Glomerular endothelial cell (primary cell): ENCODE measurements around the gene ADAMTS15. TPM values are rescaled to one million over a fixed set of nuclear protein-coding genes. Genes with fewer than 3 reads are reported as not detected.

Experiments
- DNase-seq: peaks from one replicate; pipeline ENCODE4 v3.0.0-alpha.2; 2011; ENCODE audit warnings: low read depth, low spot score; ENCODE audit errors: extremely low read depth
- total RNA-seq: library from RNA; depleted of rRNA; stranded (reverse); fragments of >200 nt; gene quantifications from 2 replicates; pipeline ENCODE4 v1.2.3, GENCODE V29; 2015

ADAMTS15 gene
- total RNA-seq, 1 donor from 2014 or later: 8.5 TPM

DNA sequence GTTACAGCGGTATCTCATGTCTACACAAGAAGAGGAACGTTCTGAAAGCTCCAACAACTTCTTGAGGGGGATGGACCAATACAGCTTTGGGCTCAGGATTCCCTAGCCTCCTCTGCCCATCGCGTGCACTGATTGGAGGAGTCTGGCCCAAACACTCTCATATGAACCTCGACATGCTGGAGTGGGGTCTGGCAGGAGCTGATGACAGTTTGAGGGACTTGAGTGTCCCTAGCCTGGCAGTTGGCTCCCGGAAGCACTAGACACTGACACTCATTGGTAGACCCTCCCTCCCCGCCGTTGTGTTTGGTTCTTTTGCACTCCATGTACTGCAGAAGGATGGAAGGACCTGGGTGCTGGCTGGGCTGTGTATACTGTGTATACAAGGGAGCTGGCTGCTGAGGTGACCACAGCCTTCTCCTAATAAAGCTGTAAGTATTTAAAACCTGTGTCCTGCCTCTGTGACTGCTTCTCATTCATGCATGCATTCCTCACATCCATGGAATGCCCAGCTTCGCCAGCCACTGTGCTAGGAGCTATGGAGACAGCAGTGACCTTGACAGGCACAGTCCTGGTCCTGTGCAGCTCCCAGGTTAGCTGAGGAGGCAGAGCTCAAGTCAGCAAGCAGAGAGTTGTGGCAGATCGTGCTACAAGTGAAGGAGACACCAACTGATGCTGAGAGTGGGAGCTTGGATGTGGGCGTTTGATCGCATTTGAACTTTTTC is 27.9 kb downstream of the ADAMTS15 start:
- no peak for DNase-seq

- DNase-seq: no peak
These were observed 28.6 kb downstream of the ADAMTS15 start for GRCh38 chr11:130476922-130477491.

- no peak for DNase-seq
These were observed 29.2 kb downstream of the ADAMTS15 start for GRCh38 chr11:130477586-130478203.

DNA sequence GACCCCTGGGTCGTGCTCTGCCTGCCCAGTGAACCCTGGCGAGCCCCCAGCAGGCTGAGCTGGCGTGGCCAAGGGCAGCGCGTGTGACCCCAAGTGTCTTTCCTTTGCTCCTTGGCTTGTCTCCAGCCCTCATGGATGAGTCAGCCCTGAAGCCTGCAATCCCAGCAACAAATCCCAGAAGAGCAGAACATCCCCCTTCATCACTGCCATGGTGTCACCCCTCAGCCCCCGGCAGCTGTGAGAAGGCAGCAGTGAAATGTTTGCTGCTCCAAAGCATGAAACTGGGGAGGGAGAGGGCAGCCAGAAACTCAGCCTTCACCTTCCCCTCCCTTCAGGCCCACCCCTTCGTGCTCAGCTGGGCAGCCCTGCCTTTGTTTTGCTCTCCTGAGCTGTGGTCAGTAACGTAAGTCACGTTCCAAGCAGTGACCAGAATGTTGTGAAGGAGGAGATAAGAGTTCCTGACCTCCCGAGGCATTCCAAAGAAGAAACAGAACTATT is 29.8 kb downstream of the ADAMTS15 start:
- no peak for DNase-seq

- DNase-seq: no peak
These were observed 30.4 kb downstream of the ADAMTS15 start for GRCh38 chr11:130478881-130479280.

GRCh38 chr11:130480186-130480585 is 31.7 kb downstream of the ADAMTS15 start:
- no peak for DNase-seq

DNA sequence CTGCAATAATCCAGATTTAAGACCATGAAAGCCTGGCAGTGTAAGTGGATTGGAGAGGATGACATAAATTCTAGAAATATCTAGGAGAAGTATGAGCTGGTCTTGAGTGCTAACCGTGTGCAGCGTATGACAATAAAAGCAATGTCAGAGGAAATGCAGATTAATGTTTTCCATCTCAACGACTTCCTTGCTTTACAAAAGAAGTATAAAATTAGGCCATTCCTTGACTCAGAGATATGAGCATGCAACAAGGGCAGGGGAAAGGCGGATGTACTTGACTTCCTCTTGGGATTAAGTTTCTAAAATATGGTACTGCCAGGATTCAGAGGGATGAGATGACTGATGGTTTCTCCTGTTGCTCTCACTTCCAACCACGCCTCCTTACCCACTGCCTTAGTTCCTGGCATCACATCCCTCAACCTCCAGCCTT is 32.3 kb downstream of the ADAMTS15 start:
- no peak for DNase-seq

- no peak for DNase-seq
These were observed 34.7 kb downstream of the ADAMTS15 start for GRCh38 chr11:130483124-130483523.

DNA sequence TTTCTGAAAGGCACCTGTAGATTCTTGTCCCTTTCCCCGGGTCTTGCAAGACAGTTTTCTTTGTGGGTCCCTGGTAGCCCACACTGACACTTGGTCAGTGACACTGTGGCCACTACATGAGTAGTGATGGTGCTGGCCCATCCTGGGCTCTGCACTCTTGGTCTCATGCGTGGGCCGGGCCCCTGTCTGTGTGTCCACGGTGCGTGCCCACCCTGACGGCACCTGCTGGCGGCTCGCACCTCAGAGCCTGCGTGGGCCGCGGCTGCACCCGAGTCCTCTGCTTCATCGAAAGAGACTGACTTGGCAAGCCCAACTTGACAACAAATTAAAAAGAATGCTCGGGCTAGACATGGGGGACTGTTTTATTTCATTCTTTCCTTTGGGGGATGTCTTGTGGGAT is 37.5 kb downstream of the ADAMTS15 start:
- DNase-seq: no peak

DNA sequence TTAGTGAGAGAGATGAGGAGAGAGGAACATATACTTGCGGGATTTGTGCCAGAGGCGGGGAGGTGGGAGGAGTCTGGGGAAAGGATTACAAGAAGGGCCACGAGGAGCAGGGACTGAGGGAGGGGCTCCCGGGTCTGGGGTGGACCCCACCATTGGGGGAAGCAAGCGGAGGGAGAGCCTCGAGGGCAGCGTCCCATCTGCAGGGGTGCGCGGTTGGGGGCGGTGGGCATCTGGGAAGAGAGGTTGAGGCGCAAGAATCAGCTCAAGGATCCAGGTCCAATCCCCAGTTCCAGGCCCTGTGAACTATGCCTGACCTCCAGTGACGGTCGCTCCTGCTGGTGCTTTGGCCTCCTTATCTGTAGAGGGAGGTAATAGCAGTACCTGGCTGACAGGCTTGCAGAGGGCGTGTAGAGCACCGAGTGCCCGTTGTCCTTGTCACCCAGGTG is 38.0 kb downstream of the ADAMTS15 start:
- DNase-seq: no peak

GRCh38 chr11:130486987-130487923 is 38.8 kb downstream of the ADAMTS15 start:
- DNase-seq: no peak

- DNase-seq: no peak
These were observed 39.7 kb downstream of the ADAMTS15 start for GRCh38 chr11:130487924-130488815.

DNA sequence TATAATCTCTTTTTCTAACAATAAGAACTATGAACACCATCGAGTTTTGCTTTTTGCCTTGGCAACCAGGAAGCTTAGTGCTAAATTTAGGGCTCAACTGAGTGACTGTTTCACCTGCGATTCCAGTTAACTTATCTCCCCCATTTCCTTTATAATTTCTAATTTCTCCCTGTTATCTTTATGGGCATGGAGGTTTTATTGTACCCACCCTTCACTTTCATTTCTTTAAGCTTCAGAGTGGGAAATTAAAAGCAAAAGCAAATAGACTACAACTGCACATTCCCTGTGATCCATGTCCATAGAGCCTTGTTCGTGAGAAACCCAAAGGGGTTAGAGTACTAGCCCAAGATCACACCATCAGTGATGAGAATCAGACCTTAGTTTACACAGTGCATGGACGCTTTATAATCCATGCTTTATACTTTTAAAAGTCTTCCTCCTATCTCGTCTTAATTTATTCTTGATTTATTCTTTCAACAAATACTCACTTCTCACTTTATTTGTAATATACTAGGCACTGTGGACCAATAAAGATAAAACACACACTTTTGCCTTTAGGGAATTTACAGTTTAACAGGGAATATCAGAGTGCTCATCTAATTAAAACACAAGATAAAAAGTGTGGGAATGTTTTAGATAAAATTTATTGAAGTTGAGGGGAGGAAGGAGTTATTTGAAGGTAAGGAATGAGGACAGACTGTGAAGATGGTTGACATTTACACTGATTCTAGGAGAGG is 40.6 kb downstream of the ADAMTS15 start:
- DNase-seq: no peak

DNA sequence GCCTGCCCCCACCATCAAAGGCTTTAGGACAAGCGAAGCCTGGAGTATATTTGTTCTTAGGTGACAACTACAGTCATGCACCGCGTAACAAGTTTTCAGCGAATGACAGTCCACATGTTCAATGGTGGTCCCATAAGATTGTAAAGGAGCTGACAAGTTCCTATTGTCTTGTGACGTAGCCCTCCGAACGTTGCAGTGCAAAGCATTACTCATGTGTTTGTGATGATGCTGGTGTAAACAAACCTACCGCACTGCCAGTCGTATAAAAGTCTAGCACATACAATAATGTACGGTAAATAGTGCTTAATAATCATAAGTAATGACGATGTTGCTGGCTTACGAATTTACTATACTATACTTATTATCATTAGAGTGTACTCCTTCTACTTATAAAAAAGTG is 41.3 kb downstream of the ADAMTS15 start:
- DNase-seq: no peak

DNA sequence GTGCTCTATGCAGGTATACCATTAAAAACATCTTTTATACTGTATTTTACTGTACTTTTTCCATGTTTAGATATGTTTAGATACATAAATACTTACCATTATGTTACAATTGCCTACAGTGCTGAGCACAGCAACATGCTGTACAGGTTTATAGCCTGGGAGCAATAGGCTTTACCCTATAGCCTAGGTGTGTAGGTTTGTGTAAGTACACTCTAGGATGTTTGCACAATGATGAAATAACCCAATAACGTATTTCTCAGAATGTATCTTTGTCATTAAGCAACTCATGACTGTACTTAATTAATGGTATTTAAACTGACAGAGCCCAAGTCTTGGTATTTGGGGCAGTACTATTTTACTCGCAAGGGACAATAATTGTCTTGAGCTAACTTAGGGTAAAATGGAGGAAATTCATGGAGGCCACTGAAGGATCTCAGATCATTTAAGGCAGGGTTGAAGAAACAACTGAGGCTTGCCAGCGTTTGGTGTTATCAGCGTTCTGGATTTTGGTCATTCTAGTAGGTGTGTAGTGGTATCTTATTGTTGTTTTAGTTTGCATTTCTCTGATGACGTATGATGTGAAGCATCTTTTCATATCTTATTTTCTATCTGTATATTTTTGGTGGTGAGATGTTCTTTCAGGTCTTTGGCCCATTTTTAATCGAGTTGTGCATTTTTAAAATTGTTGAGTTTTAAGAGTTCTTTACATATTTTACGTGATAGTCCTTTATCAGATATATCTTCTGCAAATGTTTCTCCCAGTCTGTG is 42.4 kb downstream of the ADAMTS15 start:
- no peak for DNase-seq

- no peak for DNase-seq
These were observed 49.7 kb downstream of the ADAMTS15 start for GRCh38 chr11:130498181-130498580.

DNA sequence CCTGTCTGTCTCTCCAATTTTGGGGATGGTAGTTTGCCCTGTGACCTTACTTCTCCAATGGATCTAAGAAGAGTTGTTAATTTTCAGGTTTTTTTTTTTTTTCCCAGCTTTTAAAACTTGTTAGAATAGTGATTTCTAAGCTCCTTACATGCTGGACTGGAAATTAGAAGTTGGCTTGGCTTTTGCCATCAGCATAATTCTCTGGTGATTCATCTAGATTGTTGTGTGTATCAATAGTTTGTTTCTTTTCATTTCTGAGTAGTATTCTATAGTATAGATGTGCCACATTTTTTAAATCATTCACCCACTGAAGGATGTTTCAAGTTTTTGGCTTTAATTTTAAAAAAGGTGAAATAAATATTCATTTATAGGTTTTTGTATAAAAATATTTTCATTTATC is 51.4 kb downstream of the ADAMTS15 start:
- DNase-seq: no peak

- DNase-seq: no peak
These were observed 55.9 kb downstream of the ADAMTS15 start for GRCh38 chr11:130504317-130504716.
